HepG2 (cell line): ENCODE data around the gene TRAPPC12. TPM values are rescaled to one million over a fixed set of nuclear protein-coding genes. Genes with fewer than 3 reads are reported as not detected.

ENCODE experiments used
- ATAC-seq: fragments of 200-7000 bp; cut with Tn5 transposase; 3 replicates; pipeline ENCODE4 v1.9.1; 2020; ENCODE audit warnings: mild to moderate bottlenecking, moderate library complexity
- BruUV-seq: library from RNA; stranded (reverse); fragments of 400-500 nt; replicated peaks from 2 replicates; lab custom pipeline; 2021; lab: Mats Ljungman, UMichigan
- CTCF ChIA-PET: fragments of 300-600 bp; formaldehyde crosslinking; extraction: SDS; loops from one replicate; lab custom pipeline; 2021; ENCODE audit warnings: low total read pairs, inconsistent platforms, low intra/inter-chr PET ratio; lab: Yijun Ruan, JAX
- POLR2A ChIA-PET: fragments of 350-600 bp; sonication (Branson Sonifier 250); formaldehyde crosslinking; loops from one replicate; lab custom pipeline; 2020; ENCODE audit warnings: antibody characterized with exemption, inconsistent platforms; lab: Yijun Ruan, JAX
- DNase-seq: peaks from one replicate; pipeline ENCODE4 v3.0.0-alpha.2; 2015; ENCODE audit warnings: low spot score
- FAIRE-seq: peaks from 3 replicates; lab custom pipeline; 2011; peaks lifted over from hg19 to GRCh38; lab: Jason Lieb, UNC
- H2AFZ ChIP-seq: one replicate; pipeline ENCODE4 v1.6.1; 2011; ENCODE audit warnings: low read length, inconsistent platforms
- H3K27ac ChIP-seq: fragments of 300-600 bp; 3 replicates; pipeline ENCODE4 v1.8.0; 2011; ENCODE audit warnings: mixed run types, mild to moderate bottlenecking, mixed read lengths, low read length, inconsistent platforms; ENCODE audit not compliant: insufficient read depth; ENCODE audit errors: extremely low read length
- H3K27me3 ChIP-seq, 2 experiments: fragments of 200-600 bp in 1 of 2; 2 replicates in 1 of 2; 3 replicates in 1 of 2; pipeline versions ENCODE4 v1.6.0 to v1.8.0; 2011; ENCODE audit warnings: low read length in 2 of 2, mild to moderate bottlenecking in 2 of 2, moderate library complexity in 2 of 2, inconsistent platforms in 1 of 2; ENCODE audit not compliant: insufficient read depth in 2 of 2, control insufficient read depth in 1 of 2
- H3K36me3 ChIP-seq, 2 experiments: fragments of 200-600 bp in 1 of 2; replicated peaks in 1 of 2; 2 replicates in 1 of 2; 3 replicates in 1 of 2; pipeline versions ENCODE4 v1.5.1 to v1.8.0; 2011; ENCODE audit warnings: low read length in 2 of 2, inconsistent platforms in 1 of 2; ENCODE audit not compliant: insufficient read depth in 2 of 2, control insufficient read depth in 1 of 2
- H3K4me1 ChIP-seq: 2 replicates; pipeline ENCODE4 v1.5.1; 2012; ENCODE audit warnings: low read length, inconsistent platforms; ENCODE audit not compliant: insufficient read depth
- H3K4me2 ChIP-seq: 2 replicates; pipeline ENCODE4 v1.6.0; 2011; ENCODE audit warnings: low read depth, low read length, inconsistent platforms
- H3K4me3 ChIP-seq, 3 experiments: fragments of 200-600 bp in 1 of 3; sonication (generic), shearing (Covaris generic) in 1 of 3; replicated peaks in 1 of 3; 2 replicates each; pipeline ENCODE4 v1.5.1; 2011 to 2016; ENCODE audit warnings: low read length in 3 of 3, inconsistent platforms in 2 of 3, low read depth in 2 of 3, mild to moderate bottlenecking in 2 of 3, control low read depth in 1 of 3, mixed read lengths in 1 of 3; ENCODE audit not compliant: insufficient read depth in 1 of 3
- H3K79me2 ChIP-seq: one replicate; pipeline ENCODE4 v1.6.1; 2011; ENCODE audit warnings: low read length, inconsistent platforms; ENCODE audit not compliant: insufficient read depth
- H3K9ac ChIP-seq: 2 replicates; pipeline ENCODE4 v1.6.0; 2011; ENCODE audit warnings: mild to moderate bottlenecking, low read depth, low read length, inconsistent platforms; ENCODE audit not compliant: insufficient read depth
- H3K9me3 ChIP-seq: 2 replicates; pipeline ENCODE4 v1.5.1; 2012; ENCODE audit warnings: mild to moderate bottlenecking, low read length
- H4K20me1 ChIP-seq: 2 replicates; pipeline ENCODE4 v1.6.0; 2011; ENCODE audit warnings: inconsistent platforms, mild to moderate bottlenecking, low read length, moderate library complexity; ENCODE audit not compliant: insufficient read depth
- E2F1 ChIP-seq: sonication (generic); formaldehyde crosslinking; IDR thresholded peaks from 2 replicates; pipeline ENCODE4 v1.5.0; 2020; ENCODE audit warnings: missing genetic modification reagents
- GLI4 ChIP-seq: sonication (generic); formaldehyde crosslinking; IDR thresholded peaks from 2 replicates; pipeline ENCODE4 v1.5.1; 2020; ENCODE audit warnings: missing genetic modification reagents, mild to moderate bottlenecking, moderate library complexity, borderline replicate concordance
- NFE2 ChIP-seq: sonication (generic); formaldehyde crosslinking; IDR thresholded peaks from 2 replicates; pipeline ENCODE4 v1.4.0; 2020; ENCODE audit warnings: missing genetic modification reagents
- ZBTB34 ChIP-seq: sonication (generic); formaldehyde crosslinking; IDR thresholded peaks from 2 replicates; pipeline ENCODE4 v1.8.0; 2022; ENCODE audit warnings: mild to moderate bottlenecking, missing genetic modification reagents
- ZNF772 ChIP-seq: sonication (generic); formaldehyde crosslinking; IDR thresholded peaks from 2 replicates; pipeline ENCODE4 v1.5.0; 2020; ENCODE audit warnings: mild to moderate bottlenecking, missing genetic modification reagents
- WGBS: methylation state at CpG from one replicate; pipeline ENCODE4 v1.1.6; 2017; ENCODE audit warnings: low lambda C conversion rate; 5-methylcytosine and 5-hydroxymethylcytosine counted together
- in situ Hi-C: cut with HindIII; loops from 2 replicates; pipeline ENCODE4 v1.10.0; 2017; ENCODE audit warnings: low pct_unique_long_range_greater_than_20kb; ENCODE audit not compliant: extremely low pct_ligation_motif_present
- intact Hi-C: fragments of 100-400 bp; cut with micrococcal nuclease; formaldehyde crosslinking; loops from one replicate; pipeline ENCODE4 v1.10.0; 2022; ENCODE audit not compliant: unreplicated experiment
- polyA plus RNA-seq, 8 experiments: library from polyadenylated mRNA; depleted of rRNA in 3 of 8; stranded (reverse) in 7 of 8; unstranded in 1 of 8; fragments of >200 nt; fragmentation: Illumina TruSeq in 4 of 8; extraction: Trizol in 4 of 8; gene quantifications; 2 replicates each; pipeline versions ENCODE4 v1.2.1 to v1.2.3, GENCODE V29; 2011 to 2016; ENCODE audit warnings: low read depth in 4 of 8, missing spikeins in 1 of 8, mixed read lengths in 1 of 8; ENCODE audit not compliant: insufficient read depth in 1 of 8
- total RNA-seq, 5 experiments: library from RNA; depleted of rRNA; stranded (reverse); fragments of >200 nt; fragmentation: Illumina TruSeq; extraction: Trizol; gene quantifications; 2 replicates each; pipeline ENCODE4 v1.2.3, GENCODE V29; 2016; ENCODE audit warnings: low read depth in 1 of 5

TRAPPC12 gene
- total and polyA plus RNA-seq, 2 of the 13 experiments (the other 11 are each of a cell fraction or from before 2014, with no cell fraction given) = 46.4 to 97.7 TPM

- no peak overlapping the region for H3K9ac ChIP-seq
- 95% methylated on average over 10 of the region's 10 CpGs for whole genome bisulfite sequencing
Observed at GRCh38 chr2:3386448-3386958, 7.0 kb downstream of the TRAPPC12 start.

More at GRCh38 chr2:3386448-3386958, 7.0 kb downstream of the TRAPPC12 start:
- Histone ChIP-seq H2AFZ (no peak overlapping the region), H3K27ac (no peak overlapping the region), H3K4me3 (no peak overlapping the region), H3K36me3 (peaks cover 17 to 47% of the 10 kb centered on the region in 2 experiments), H4K20me1 (no peaks in the 10 kb centered on the region), H3K4me2 (no peak overlapping the region), H3K79me2 (peaks cover 18% of the 10 kb centered on the region), H3K27me3 (no peaks in the 10 kb centered on the region), H3K4me1 (peaks cover 8% of the 10 kb centered on the region), H3K9me3 (no peaks in the 10 kb centered on the region)
- in situ Hi-C loops = no loop called here
- intact Hi-C loops = no loop called here
- no peak for FAIRE-seq
- ChIA-PET CTCF (no interaction called here), POLR2A (interaction anchor here (0.7 to 1.1 kb wide), 2 partner anchors 9 to 11 kb away, joined by 3 to 5 read pairs; partner anchors contain the start of gene EIPR1)
- no TSS peak for BruUV-seq
- TF ChIP-seq E2F1 (CRISPR knock-in tag) (no peak), ZBTB34 (no peak), ZNF772 (CRISPR knock-in tag) (no peak), NFE2 (CRISPR knock-in tag) (no peak), GLI4 (CRISPR knock-in tag) (no peak)
- DNase-seq = no peak
- ATAC-seq = no peak
